Caco-2 (cell line): ENCODE data around the gene IFNK. TPM values are rescaled to one million over a fixed set of nuclear protein-coding genes. Genes with fewer than 3 reads are reported as not detected.

Experiments used
- BruUV-seq: library from RNA; stranded (reverse); fragments of 400-500 nt; replicated peaks from 2 replicates; lab custom pipeline; 2021; lab: Mats Ljungman, UMichigan
- CTCF ChIA-PET: fragments of 300-600 bp; sonication (Branson Sonifier 250); formaldehyde crosslinking; loops from one replicate; lab custom pipeline; 2022; ENCODE audit warnings: antibody characterized with exemption; lab: Charles Lee
- POLR2A ChIA-PET: fragments of 300-600 bp; sonication (Branson Sonifier 250); formaldehyde crosslinking; loops from one replicate; lab custom pipeline; 2022; ENCODE audit warnings: antibody characterized with exemption; lab: Charles Lee
- DNase-seq, 2 experiments: peaks; one replicate each; pipeline versions ENCODE4 v3.0.0 to v3.0.0-alpha.2; 2020 to 2022
- H3K27me3 ChIP-seq: replicated peaks from 2 replicates; pipeline ENCODE4 v1.6.0; 2011; ENCODE audit warnings: low read length; ENCODE audit not compliant: control insufficient read depth, insufficient read depth
- H3K36me3 ChIP-seq: 2 replicates; pipeline ENCODE4 v1.5.1; 2011; ENCODE audit warnings: low read length; ENCODE audit not compliant: control insufficient read depth, insufficient read depth
- H3K4me1 ChIP-seq: fragments of 250-450 bp; sonication (Bioruptor Pico); 2 replicates; pipeline ENCODE4 v1.5.1; 2020; ENCODE audit warnings: mild to moderate bottlenecking
- H3K4me3 ChIP-seq: 2 replicates; pipeline ENCODE4 v1.5.1; 2011; ENCODE audit warnings: low read depth, mild to moderate bottlenecking, control low read depth, low read length
- H3K9me3 ChIP-seq: fragments of 250-450 bp; sonication (Bioruptor Pico); 2 replicates; pipeline ENCODE4 v1.5.1; 2020; ENCODE audit warnings: mild to moderate bottlenecking, moderate library complexity
- H3K27ac Mint-ChIP-seq: one replicate; pipeline ENCODE4 v1.8.0; 2022; ENCODE audit warnings: mixed read lengths; ENCODE audit not compliant: unreplicated experiment
- H3K27me3 Mint-ChIP-seq: one replicate; pipeline ENCODE4 v1.8.0; 2022; ENCODE audit warnings: mixed read lengths; ENCODE audit not compliant: insufficient read depth, unreplicated experiment
- H3K36me3 Mint-ChIP-seq: one replicate; pipeline ENCODE4 v1.8.0; 2022; ENCODE audit warnings: mild to moderate bottlenecking, mixed read lengths; ENCODE audit not compliant: insufficient read depth, unreplicated experiment
- H3K4me1 Mint-ChIP-seq: one replicate; pipeline ENCODE4 v1.8.0; 2022; ENCODE audit warnings: low read depth, mixed read lengths; ENCODE audit not compliant: unreplicated experiment
- H3K4me3 Mint-ChIP-seq: one replicate; pipeline ENCODE4 v1.8.0; 2022; ENCODE audit warnings: mild to moderate bottlenecking, moderate library complexity, mixed read lengths; ENCODE audit not compliant: unreplicated experiment
- H3K9me3 Mint-ChIP-seq: one replicate; pipeline ENCODE4 v1.8.0; 2022; ENCODE audit warnings: mixed read lengths; ENCODE audit not compliant: unreplicated experiment
- CTCF ChIP-seq, 2 experiments: fragments of 200-600 bp in 1 of 2; IDR thresholded peaks; 1 replicate in 1 of 2; 2 replicates in 1 of 2; pipeline versions ENCODE4 v1.5.1 to v1.8.0; 2011 to 2022; ENCODE audit warnings: antibody characterized with exemption in 1 of 2, control low read depth in 1 of 2, inconsistent platforms in 1 of 2, low read depth in 1 of 2, low read length in 1 of 2, mild to moderate bottlenecking in 1 of 2, moderate library complexity in 1 of 2; ENCODE audit not compliant: insufficient read depth in 1 of 2, severe bottlenecking in 1 of 2, unreplicated experiment in 1 of 2
- intact Hi-C: fragments of 100-400 bp; cut with micrococcal nuclease; formaldehyde crosslinking; loops from one replicate; pipeline ENCODE4 v1.10.0; 2022; ENCODE audit not compliant: unreplicated experiment
- total RNA-seq: library from RNA; stranded (reverse); gene quantifications from 2 replicates; pipeline ENCODE4 v1.2.3, GENCODE V29; 2022

The IFNK gene
- total RNA-seq, 1 experiment from 2014 or later, result not detected

GRCh38 chr9:27549196-27549755, 25.2 kb downstream of the IFNK start:
- Histone ChIP-seq H3K9me3 (no peaks in the 10 kb centered on the region), H3K4me3 (no peak overlapping the region), H3K4me1 (no peaks in the 10 kb centered on the region), H3K27me3 (no peaks in the 10 kb centered on the region), H3K36me3 (no peaks in the 10 kb centered on the region)
- no peaks in the 10 kb centered on the region for H3K27me3 Mint-ChIP-seq
- no peak for TF ChIP-seq CTCF (IDR thresholded peaks at IDR 0.05; ENCODE audit: insufficient read depth in 1 of 2, low read depth in 1 of 2, low read length in 1 of 2, severe bottlenecking in 1 of 2, unreplicated experiment in 1 of 2)
- ChIA-PET CTCF (interaction anchor here (0.7 kb wide), 1 partner anchor 216 kb away, joined by 9 read pairs; no protein-coding TSS in a partner anchor), POLR2A (no interaction called here)
- H3K9me3 Mint-ChIP-seq, result no peaks in the 10 kb centered on the region
- intact Hi-C loops, result loop anchor here (2.0 kb wide), 1 partner anchor 20 kb away; the partner anchor contains the start of gene MOB3B
- no TSS peak for BruUV-seq
- no peaks in the 10 kb centered on the region for H3K4me1 Mint-ChIP-seq
- no peak overlapping the region for H3K4me3 Mint-ChIP-seq
- H3K36me3 Mint-ChIP-seq, result no peaks in the 10 kb centered on the region
- H3K27ac Mint-ChIP-seq, result no peak overlapping the region
- DNase-seq, result no peak

DNA sequence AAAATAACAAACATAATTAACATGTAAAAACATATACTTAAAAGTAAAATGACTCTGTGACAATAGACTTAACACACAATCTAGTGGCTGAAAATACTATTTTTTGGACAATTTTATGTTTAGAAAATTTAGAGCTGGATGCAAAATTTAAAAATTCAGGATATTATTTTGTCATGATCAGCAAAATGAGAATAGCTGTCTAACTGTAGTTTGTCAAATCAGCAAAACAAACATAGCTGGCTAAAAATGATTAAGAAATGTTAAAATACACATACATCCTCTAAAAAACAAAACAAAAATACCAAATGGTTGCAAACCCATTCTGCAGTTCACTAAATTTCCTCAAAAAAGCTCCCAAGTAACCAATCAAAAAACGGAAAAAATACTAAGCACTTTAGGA, 30.6 kb downstream of the IFNK start:
- Mint-ChIP-seq H3K27ac (no peak overlapping the region), H3K36me3 (no peaks in the 10 kb centered on the region), H3K9me3 (no peaks in the 10 kb centered on the region), H3K4me3 (no peak overlapping the region), H3K4me1 (no peaks in the 10 kb centered on the region), H3K27me3 (no peaks in the 10 kb centered on the region)
- BruUV-seq, result no TSS peak
- no peaks in the 10 kb centered on the region for H3K9me3 ChIP-seq
- ChIA-PET CTCF (no interaction called here), POLR2A (no interaction called here)
- no peak for TF ChIP-seq CTCF (IDR thresholded peaks at IDR 0.05; ENCODE audit: insufficient read depth in 1 of 2, low read depth in 1 of 2, low read length in 1 of 2, severe bottlenecking in 1 of 2, unreplicated experiment in 1 of 2)
- no peaks in the 10 kb centered on the region for H3K36me3 ChIP-seq
- intact Hi-C loops, result no loop called here
- no peak overlapping the region for H3K4me3 ChIP-seq
- H3K27me3 ChIP-seq, result no peaks in the 10 kb centered on the region
- no peak for DNase-seq
- H3K4me1 ChIP-seq, result no peaks in the 10 kb centered on the region

- Histone ChIP-seq H3K4me1 (no peaks in the 10 kb centered on the region), H3K4me3 (no peak overlapping the region), H3K27me3 (no peaks in the 10 kb centered on the region), H3K36me3 (no peaks in the 10 kb centered on the region), H3K9me3 (no peaks in the 10 kb centered on the region)
- Mint-ChIP-seq H3K27me3 (no peaks in the 10 kb centered on the region), H3K4me3 (no peak overlapping the region), H3K4me1 (no peaks in the 10 kb centered on the region), H3K9me3 (no peaks in the 10 kb centered on the region), H3K36me3 (peaks cover 1% of the 10 kb centered on the region), H3K27ac (no peak overlapping the region)
- DNase-seq, result no peak
- intact Hi-C loops, result no loop called here
- BruUV-seq, result no TSS peak
- ChIA-PET CTCF (no interaction called here), POLR2A (no interaction called here)
- TF ChIP-seq CTCF (IDR thresholded peaks at IDR 0.05; ENCODE audit: insufficient read depth in 1 of 2, low read depth in 1 of 2, low read length in 1 of 2, severe bottlenecking in 1 of 2, unreplicated experiment in 1 of 2), result no peak
Observed at GRCh38 chr9:27556470-27556869, 32.4 kb downstream of the IFNK start.
